Activated CD8-positive, alpha-beta T cell treated with anti-CD3 and anti-CD28 coated beads for 36 hours (primary cell): ENCODE measurements around the gene DARS2. TPM values are rescaled to one million over a fixed set of nuclear protein-coding genes. Genes with fewer than 3 reads are reported as not detected.
"Not testable (repeated sequence)": the region's sequence is repeated elsewhere in the genome, so short reads cannot be mapped to it uniquely, and the experiment has no call there.

Source experiments
- ATAC-seq: fragments of 200-7000 bp; cut with Tn5 transposase; one replicate; pipeline ENCODE4 v1.10.0; 2021; ENCODE audit warnings: mild to moderate bottlenecking, moderate library complexity
- CTCF ChIA-PET: fragments of 350-600 bp; sonication (Branson Sonifier 250); formaldehyde crosslinking; loops from one replicate; lab custom pipeline; 2021; ENCODE audit warnings: antibody characterized with exemption; lab: Charles Lee
- POLR2A ChIA-PET: fragments of 350-600 bp; sonication (Branson Sonifier 250); formaldehyde crosslinking; loops from one replicate; lab custom pipeline; 2021; ENCODE audit warnings: antibody characterized with exemption; lab: Charles Lee
- DNase-seq: peaks from one replicate; pipeline ENCODE4 v3.0.0-alpha.2; 2020
- H3K27ac Mint-ChIP-seq: one replicate; pipeline ENCODE4 v1.8.0; 2021; ENCODE audit warnings: mild to moderate bottlenecking, mixed read lengths
- H3K27me3 Mint-ChIP-seq: one replicate; pipeline ENCODE4 v1.8.0; 2021; ENCODE audit warnings: mixed read lengths
- H3K36me3 Mint-ChIP-seq: one replicate; pipeline ENCODE4 v1.8.0; 2021; ENCODE audit warnings: low read depth, mixed read lengths
- H3K4me1 Mint-ChIP-seq: one replicate; pipeline ENCODE4 v1.8.0; 2021; ENCODE audit warnings: low read depth, mixed read lengths
- H3K4me3 Mint-ChIP-seq: one replicate; pipeline ENCODE4 v1.8.0; 2021; ENCODE audit warnings: mild to moderate bottlenecking, moderate library complexity, mixed read lengths
- H3K9me3 Mint-ChIP-seq: one replicate; pipeline ENCODE4 v1.8.0; 2021; ENCODE audit warnings: mixed read lengths
- intact Hi-C: fragments of 100-400 bp; cut with micrococcal nuclease; formaldehyde crosslinking; loops from one replicate; pipeline ENCODE4 v1.10.0; 2022
- total RNA-seq, 2 experiments: library from RNA; stranded (reverse); gene quantifications; one replicate each; pipeline ENCODE4 v1.2.3, GENCODE V29; 2021
- TF ChIP-seq, protein P1 (sequence below): fragments of 200-600 bp; IDR thresholded peaks from one replicate; pipeline ENCODE4 v1.8.0; 2022; ENCODE audit warnings: antibody characterized with exemption, mild to moderate bottlenecking

The DARS2 gene
- total RNA-seq, 2 experiments from 2014 or later, result 46.7 to 49.5 TPM

DNA sequence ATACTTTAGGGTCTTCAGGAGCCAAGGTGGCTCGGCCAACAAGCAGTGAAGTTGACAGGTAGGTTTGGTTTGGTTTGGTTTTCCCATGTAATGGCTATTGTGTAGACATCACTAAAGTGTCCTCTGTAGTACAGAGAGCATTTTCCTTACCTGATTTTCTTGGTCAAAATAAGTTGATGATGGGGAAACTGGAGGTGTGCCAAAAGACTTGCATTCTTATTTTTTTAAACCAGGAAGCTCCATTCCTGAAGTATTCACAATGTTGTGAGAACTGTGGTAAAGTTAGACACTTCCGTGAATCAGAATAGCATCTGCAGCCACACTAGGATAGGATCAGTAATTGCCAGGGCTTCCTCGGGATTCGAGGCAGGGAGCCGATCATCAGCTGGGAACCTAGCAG lies 46.6 kb downstream of the DARS2 start:
- no peak for DNase-seq
- ChIA-PET CTCF (no interaction called here), POLR2A (interaction anchor here (4.0 kb wide), 1 partner anchor 10 kb away, joined by 17 read pairs; no protein-coding TSS in a partner anchor)
- Mint-ChIP-seq H3K36me3 (peaks cover 47% of the 10 kb centered on the region), H3K27ac (peak overlapping the region; percentile 84), H3K9me3 (no peaks in the 10 kb centered on the region), H3K4me1 (peaks cover 36% of the 10 kb centered on the region), H3K27me3 (no peaks in the 10 kb centered on the region), H3K4me3 (peak overlapping the region; percentile 95)
- TF ChIP-seq, protein P1, sequence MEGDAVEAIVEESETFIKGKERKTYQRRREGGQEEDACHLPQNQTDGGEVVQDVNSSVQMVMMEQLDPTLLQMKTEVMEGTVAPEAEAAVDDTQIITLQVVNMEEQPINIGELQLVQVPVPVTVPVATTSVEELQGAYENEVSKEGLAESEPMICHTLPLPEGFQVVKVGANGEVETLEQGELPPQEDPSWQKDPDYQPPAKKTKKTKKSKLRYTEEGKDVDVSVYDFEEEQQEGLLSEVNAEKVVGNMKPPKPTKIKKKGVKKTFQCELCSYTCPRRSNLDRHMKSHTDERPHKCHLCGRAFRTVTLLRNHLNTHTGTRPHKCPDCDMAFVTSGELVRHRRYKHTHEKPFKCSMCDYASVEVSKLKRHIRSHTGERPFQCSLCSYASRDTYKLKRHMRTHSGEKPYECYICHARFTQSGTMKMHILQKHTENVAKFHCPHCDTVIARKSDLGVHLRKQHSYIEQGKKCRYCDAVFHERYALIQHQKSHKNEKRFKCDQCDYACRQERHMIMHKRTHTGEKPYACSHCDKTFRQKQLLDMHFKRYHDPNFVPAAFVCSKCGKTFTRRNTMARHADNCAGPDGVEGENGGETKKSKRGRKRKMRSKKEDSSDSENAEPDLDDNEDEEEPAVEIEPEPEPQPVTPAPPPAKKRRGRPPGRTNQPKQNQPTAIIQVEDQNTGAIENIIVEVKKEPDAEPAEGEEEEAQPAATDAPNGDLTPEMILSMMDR, result no peak
- no peak for ATAC-seq
- intact Hi-C loops, result no loop called here

DNA sequence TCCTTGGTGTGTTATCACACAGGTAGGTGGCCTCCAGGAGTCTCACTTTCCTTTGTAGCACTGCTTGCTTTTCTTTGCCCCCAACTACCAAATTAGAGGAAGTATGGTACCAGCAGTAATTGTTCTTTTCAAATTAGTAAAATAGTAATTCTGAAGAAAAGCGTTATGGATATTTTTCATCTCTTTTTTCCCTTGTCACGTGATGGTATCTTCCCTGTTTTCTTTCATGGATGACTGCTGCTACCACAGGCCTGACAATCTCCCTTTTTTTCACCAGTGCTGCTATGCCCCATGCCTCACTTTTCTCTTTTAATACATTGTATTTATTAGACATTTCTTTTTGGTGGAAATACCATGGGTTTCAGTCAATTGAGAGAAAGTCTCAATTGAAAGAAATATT lies 47.0 kb downstream of the DARS2 start:
- H3K27me3 Mint-ChIP-seq, result no peaks in the 10 kb centered on the region
- ATAC-seq, result no peak
- peaks cover 43% of the 10 kb centered on the region for H3K36me3 Mint-ChIP-seq
- TF ChIP-seq, protein P1, result no peak
- H3K4me1 Mint-ChIP-seq, result peaks cover 36% of the 10 kb centered on the region
- intact Hi-C loops, result no loop called here
- no peaks in the 10 kb centered on the region for H3K9me3 Mint-ChIP-seq
- peak overlapping the region; percentile 84 for H3K27ac Mint-ChIP-seq
- CTCF ChIA-PET, result no interaction called here
- no peak overlapping the region for H3K4me3 Mint-ChIP-seq
- no peak for DNase-seq
- POLR2A ChIA-PET, result interaction anchor here (4.0 kb wide), 1 partner anchor 11 kb away, joined by 17 read pairs; no protein-coding TSS in a partner anchor

DNA sequence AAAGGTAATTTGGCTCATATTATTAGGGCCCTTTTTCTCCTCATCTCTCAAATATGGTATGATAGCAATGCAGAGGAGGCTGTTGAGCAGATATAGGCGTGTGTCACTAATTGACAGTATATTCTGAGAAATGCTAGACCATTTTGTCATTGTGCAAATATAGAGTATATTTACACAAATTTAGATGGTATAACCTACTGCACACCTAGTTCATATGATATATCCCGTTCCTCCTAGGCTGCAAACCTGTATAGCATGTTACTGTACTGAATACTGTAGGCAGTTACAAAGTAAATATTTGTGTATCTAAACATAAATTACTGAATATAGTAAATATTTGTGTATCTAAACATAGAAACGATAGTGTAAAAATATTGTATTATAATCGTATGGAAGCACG lies 52.3 kb downstream of the DARS2 start:
- H3K27me3 Mint-ChIP-seq, result no peaks in the 10 kb centered on the region
- ATAC-seq (no peak), DNase-seq (no peak)
- H3K27ac Mint-ChIP-seq, result no peak overlapping the region
- peaks cover 35% of the 10 kb centered on the region for H3K36me3 Mint-ChIP-seq
- H3K4me3 Mint-ChIP-seq, result no peak overlapping the region
- TF ChIP-seq, protein P1, result no peak
- CTCF ChIA-PET, result no interaction called here
- peaks cover 9% of the 10 kb centered on the region for H3K4me1 Mint-ChIP-seq
- intact Hi-C loops, result no loop called here
- POLR2A ChIA-PET, result interaction anchor here (1.0 kb wide), 1 partner anchor 9 kb away, joined by 3 read pairs; no protein-coding TSS in a partner anchor
- H3K9me3 Mint-ChIP-seq, result no peaks in the 10 kb centered on the region

DNA sequence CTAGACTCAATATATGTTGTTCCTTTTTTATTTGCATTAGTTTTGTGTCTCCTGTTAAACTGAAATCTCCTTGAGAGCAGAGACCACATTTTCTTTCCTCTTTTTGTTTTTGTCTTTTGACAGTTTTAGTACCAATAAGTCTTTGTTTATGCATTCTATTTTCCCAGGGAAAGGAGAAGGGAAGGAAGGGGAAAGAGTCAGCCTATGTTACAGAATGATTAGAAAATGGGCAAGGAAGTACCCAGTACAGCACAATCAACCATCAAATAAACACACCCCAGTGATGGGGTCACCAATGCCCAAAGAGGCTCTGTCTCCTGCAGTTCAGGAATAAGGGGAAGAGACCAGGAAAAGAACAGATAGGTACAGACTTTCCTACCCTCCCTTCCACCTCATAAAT lies 53.8 kb downstream of the DARS2 start:
- CTCF ChIA-PET, result no interaction called here
- intact Hi-C loops, result no loop called here
- TF ChIP-seq, protein P1, result no peak
- no peak overlapping the region for H3K27ac Mint-ChIP-seq
- no peak overlapping the region for H3K4me3 Mint-ChIP-seq
- H3K27me3 Mint-ChIP-seq, result no peaks in the 10 kb centered on the region
- H3K9me3 Mint-ChIP-seq, result no peaks in the 10 kb centered on the region
- no peak for DNase-seq
- no peak for ATAC-seq
- H3K4me1 Mint-ChIP-seq, result peaks cover 2% of the 10 kb centered on the region
- POLR2A ChIA-PET, result interaction anchor here (1.7 kb wide), 1 partner anchor 10 kb away, joined by 8 read pairs; the partner anchor contains the start of genes GAS5 and ZBTB37
- H3K36me3 Mint-ChIP-seq, result peaks cover 31% of the 10 kb centered on the region

DNA sequence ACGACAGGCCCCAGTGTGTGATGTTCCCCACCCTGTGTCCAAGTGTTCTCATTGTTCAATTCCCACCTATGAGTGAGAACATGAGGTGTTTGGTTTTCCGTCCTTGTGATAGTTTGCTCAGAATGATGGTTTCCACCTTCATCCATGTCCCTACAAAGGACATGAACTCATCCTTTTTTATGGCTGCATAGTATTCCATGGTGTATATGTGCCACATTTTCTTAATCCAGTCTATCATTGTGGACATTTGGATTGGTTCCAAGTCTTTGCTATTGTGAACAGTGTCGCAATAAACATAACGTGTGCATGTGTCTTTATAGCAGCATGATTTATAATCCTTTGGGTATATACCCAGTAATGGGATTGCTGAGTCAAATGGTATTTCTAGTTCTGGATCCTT lies 56.6 kb downstream of the DARS2 start:
- H3K27ac Mint-ChIP-seq, CTCF ChIA-PET, POLR2A ChIA-PET, ATAC-seq, H3K27me3 Mint-ChIP-seq, H3K9me3 Mint-ChIP-seq, intact Hi-C loops, DNase-seq, H3K4me3 Mint-ChIP-seq, H3K4me1 Mint-ChIP-seq: not testable (repeated sequence)
- H3K36me3 Mint-ChIP-seq, result peaks cover 25% of the 10 kb centered on the region
